ENCODE measurements around the gene HAGH.
"Not testable (repeated sequence)": the region's sequence is repeated elsewhere in the genome, so short reads cannot be mapped to it uniquely, and the experiment has no call there.

The HAGH gene

DNA sequence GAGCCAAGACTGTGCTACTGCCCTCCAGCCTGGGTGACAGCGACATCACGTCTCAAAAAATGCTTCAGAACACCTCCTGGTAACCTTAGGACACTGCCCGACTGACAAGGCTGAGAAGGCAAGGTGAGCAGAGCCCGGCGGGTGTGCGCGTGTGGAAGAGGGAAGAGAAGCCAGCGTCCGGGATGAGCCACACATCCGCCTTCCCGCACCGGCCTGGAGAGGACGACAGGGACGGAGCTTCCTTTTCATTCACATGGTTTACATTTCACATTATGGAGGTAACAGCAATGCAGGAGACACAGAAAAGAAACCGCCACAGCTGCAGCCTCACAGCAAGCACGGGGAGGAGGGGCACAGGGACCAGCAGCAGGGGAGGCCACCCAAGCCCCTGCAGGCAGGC is 16.5 kb downstream of the HAGH start:
- DNase-seq, result no peak

GRCh38 chr16:1809281-1809801 is 17.3 kb downstream of the HAGH start:
- no peak for DNase-seq

GRCh38 chr16:1808691-1809090 is 17.9 kb downstream of the HAGH start:
- DNase-seq, result no peak

GRCh38 chr16:1807626-1808025 is 19.0 kb downstream of the HAGH start:
- no peak for DNase-seq

DNA sequence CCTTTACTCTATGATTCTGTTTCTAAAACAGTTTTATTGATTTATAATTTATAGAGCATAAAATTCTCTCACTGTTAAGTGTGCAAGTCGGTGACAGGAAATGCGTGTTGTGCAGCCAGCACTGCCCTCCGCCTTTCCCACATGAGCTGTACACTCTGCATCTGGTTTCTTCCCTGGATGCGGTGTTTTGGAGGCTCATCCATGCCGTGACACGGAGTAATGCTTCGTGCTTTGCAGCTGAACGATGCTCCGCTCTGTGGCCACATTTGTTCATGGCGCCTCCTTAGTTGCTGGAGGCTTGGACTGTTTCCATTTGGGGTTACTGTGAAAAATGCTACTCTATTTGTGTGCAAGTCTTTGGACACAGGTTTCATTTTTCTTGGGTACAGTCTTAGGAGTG is 25.9 kb downstream of the HAGH start:
- DNase-seq, result no peak

DNA sequence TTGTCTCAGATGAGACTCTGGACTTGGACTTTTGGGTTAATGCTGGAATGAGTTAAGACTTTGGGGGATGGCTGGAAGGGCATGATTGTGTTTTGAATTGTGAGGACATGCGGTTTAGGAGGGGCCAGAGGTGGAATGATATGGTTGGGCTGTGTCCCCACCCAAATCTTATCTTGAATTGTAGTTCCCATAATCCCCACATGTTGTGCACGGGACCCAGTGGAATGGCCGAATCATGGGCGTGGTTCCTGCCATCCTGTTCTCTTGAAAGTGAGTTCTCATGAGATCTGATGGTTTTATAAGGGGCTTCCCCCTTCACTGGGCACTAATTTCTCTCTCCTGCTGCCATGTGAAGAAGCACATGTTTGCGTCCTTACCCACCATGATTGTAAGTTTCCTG is 27.4 kb downstream of the HAGH start:
- DNase-seq, result not testable (repeated sequence)

- no peak for DNase-seq
These were observed 31.5 kb downstream of the HAGH start for GRCh38 chr16:1794908-1795666.

DNA sequence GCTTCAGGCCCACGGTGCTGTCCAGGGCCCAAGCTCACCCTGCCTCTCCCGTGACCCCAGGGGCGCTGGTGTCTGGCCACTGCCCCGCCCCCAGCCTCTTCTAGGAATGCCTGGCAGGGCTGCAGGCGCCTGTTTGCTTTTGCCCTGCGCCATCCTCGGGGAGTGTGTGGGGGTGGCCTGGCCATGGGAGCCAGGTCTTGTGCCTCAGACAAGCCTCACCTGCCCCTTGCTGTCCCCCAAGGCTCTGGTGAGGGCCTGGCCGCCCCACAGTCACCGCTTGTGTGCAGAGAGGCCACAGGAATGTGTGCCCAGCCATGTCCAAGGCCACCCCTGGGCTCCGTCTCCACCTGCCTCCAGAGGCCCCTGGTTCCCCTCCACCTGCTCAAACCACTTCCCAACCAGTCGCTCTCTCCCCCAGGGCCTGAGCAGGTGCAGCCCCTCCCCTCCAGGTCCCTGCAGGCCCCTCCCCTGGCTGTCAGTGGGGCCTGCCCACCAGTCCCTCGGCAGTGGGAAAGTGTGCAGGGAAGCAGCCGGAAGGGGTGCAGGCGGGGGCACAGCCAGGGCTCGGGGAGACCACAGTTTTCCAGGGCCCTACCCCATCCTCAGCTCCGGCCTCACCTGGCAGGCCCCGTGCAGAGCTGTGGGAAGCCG is 32.3 kb downstream of the HAGH start:
- DNase-seq, result peak; percentile 1

GRCh38 chr16:1793578-1794220 is 32.9 kb downstream of the HAGH start, which contains the start of gene IGFALS:
IGFALS (minus strand) TSS chr16:1793705; CDS start chr16:1793652, 53 bp downstream.
- DNase-seq, result no peak

DNA sequence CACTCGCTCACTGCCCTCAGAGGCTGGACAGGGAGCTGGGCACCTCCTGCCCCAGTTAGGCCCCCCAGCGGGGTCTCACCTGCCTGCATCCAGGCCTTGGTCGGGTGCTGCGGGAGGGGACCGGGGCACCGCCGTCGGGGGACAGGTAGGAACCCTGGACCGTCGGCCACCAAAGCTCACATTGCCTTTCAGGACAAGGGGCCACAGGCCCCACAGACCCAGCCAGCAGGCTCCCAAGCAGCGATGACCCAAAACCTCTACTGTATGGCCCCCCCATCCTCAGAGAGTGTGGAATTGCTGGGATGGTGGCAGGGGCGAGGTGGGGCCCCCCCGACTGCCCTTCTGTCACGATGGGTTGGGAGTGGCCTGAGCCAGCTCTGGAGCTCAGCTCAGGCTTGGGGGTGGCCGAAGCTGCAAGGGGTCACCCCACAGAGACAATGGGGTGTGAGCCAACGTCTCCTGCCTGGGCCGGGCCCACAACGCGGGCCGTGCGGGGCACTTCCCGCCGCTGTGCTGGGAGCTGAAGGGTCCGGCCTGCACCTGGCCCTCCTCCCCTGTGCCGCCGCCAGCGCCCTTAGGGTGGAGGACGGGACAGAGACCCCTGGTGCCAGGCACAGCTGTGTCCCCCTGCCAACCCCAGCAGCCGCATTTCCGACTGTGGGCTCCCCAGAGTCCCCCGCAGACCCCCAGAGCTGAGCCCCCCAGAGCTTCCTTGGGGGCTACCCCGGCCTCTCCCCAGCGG is 33.6 kb downstream of the HAGH start:
- no peak for DNase-seq

DNA sequence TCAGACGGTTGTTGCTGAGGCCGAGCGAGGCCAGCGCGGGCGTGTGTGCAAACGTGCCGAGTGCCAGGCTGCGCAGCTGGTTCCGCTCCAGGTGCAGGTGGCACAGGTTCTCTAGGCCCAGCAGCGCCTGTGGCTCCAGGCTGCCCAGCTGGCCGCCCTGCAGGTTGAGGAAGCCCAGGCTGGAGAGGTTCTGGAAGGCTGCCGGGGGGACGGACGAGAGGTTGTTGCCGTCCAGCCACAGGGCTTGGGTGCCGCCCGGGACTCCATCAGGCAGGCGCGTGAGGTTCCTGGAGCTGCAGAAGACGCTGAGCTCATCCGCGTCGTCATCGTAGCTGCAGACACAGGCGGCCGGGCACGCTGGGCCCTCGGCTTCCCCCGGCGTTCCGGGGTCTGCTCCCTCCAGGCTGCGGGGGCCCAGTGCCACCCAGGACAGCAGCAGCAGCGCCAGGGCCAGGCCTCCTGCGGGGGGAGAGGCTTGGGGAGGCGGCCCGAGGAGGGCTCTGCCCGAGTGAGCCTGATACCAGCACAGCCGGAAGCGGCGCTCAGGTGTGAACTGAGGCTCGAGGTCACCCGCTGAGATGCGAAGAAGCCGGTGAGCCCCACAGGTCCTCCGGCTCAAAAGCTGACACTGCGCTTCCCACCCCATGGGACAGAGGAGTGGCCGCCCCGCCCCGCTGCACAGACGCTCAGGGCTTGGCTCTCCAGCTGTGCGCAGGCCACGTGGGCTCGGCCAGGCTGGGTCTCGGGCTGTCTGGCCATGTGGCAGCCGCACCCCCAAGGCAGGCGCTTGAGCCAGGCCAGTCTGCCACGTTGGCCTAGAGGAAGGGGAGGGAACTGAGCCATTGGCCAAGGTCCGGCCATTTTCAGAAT is 34.4 kb downstream of the HAGH start:
- DNase-seq, result no peak

GRCh38 chr16:1791256-1791942 is 35.2 kb downstream of the HAGH start:
- DNase-seq, result peak; percentile 1

- DNase-seq, result no peak
These were observed 35.9 kb downstream of the HAGH start for GRCh38 chr16:1790611-1791255.

GRCh38 chr16:1790261-1790610 is 36.4 kb downstream of the HAGH start:
- DNase-seq, result no peak

DNA sequence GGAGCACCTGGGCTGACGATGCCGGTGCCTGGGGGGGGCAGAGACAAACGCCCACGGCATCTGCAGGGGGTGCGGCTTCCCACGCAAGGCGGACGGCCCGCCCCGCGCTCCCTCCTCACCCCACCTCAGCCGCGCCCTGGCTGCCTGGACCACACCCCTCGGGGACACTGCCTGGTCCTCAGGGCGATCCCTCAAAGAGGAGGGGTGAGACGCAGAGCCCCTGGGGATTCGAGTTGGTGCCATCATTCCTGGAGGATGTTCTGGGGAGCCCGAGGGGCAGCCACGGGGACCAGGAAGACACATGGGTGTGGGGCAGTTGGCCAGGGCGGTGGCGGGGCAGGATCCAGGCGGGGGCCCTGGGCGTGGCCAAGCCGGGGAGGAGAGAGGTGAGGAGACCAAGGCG is 37.0 kb downstream of the HAGH start:
- peak; percentile 1 for DNase-seq

DNA sequence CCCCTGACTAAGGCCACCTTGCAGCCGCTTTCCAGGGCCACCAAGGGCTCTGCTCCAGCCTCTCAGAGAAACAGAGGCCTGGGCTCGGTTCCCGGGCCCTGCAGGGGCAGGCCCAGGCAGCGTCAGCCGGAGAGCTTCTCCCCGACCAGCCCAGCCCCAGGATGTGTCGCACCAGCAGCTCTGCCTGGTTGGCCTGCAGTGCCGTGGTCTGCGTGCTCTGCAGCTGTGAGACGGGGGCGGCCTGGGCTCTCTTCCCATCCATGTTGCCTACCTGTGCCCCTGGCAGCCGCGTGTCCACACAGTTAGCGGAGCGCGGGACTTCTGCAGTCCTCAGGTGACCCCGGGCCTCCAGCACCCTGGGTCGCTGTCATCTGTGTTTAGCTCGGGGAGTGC is 37.9 kb downstream of the HAGH start:
- DNase-seq, result no peak

GRCh38 chr16:1788095-1788707 is 38.4 kb downstream of the HAGH start:
- DNase-seq, result peak; percentile 1

GRCh38 chr16:1787322-1788094 is 39.1 kb downstream of the HAGH start:
- DNase-seq, result peak; percentile 1

DNA sequence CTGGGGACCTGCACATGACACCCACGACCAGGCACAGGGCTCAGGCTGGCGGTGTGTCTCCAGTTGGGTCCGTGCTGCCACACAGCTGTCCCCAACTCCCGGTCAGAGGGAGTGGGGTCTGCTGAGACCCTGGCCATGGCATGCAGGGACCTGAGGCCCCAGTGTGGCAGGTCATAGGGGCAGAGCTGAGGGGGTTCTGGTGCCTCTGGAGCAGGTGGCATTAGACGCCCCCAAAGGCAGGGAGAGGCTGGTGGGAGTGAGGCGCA is 39.6 kb downstream of the HAGH start:
- DNase-seq, result no peak

All from stimulated activated CD4-positive, alpha-beta T cell treated with anti-CD3 and anti-CD28 coated beads, Interleukin-4, amount 100 ng/mL, for 1 hour (primary cell).